GM19324 (cell line): ENCODE data around the gene MARCKSL1.
"Not testable (repeated sequence)": the region's sequence is repeated elsewhere in the genome, so short reads cannot be mapped to it uniquely, and the experiment has no call there.

Source experiments
- ATAC-seq: cut with Tn5 transposase; IDR thresholded peaks from one replicate; pipeline ENCODE4 v1.9.1; 2021; ENCODE audit warnings: mild to moderate bottlenecking, moderate library complexity; ENCODE audit not compliant: unreplicated experiment, low FRiP score

Gene MARCKSL1

DNA sequence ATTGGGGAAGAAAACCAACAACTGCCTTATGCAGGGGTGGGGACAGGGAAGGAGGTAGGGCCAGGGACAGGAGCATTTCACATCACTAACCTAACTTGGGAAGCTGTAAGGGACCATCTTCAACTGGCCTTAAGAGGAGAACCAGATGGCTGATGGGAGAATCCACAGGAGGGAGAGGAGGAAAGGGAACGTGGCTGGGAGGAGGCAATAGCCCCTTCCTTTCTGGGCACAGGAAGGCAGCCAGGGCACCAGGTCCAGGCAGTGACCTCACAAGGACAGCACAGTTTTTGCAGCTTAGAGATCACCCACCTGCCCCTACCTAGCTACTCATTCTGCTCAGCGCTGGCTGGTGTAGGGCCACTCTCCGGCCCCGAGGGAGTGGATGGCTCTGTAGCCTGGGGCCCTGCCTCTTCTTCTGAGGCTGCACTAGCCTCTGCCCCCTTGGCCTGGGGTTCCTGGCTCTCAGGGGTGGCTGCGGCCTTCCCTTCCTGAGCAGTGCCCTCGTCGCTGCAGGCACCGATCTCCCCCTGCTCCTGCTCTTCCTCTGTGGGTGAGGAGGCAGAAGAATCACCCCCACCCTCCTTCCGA is 1.7 kb downstream of the MARCKSL1 start:
- no peak for ATAC-seq

GRCh38 chr1:32333251-32333963 is 2.6 kb downstream of the MARCKSL1 start:
- ATAC-seq: no peak

- ATAC-seq: no peak
Measured at GRCh38 chr1:32332290-32333079, 3.5 kb downstream of the MARCKSL1 start.

DNA sequence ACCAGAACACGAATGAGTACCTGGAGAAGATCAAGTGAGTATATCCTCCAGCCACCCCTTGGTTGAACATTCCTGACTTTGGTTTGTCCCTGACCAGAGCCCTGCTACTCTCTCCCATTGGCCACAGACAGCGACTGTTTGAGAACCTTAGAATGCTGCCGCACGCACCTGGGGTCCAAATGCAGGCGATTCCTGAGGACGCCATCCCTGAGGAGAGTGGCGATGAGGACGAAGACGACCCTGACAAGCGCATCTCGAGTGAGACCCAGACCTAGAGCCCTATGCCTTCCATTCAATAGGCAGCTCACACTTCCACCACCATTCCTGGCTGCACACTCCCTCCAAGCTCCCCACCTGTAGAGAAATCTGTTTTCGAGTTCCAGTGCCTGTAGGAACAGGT is 4.5 kb downstream of the MARCKSL1 start:
- no peak for ATAC-seq

- no peak for ATAC-seq
Measured at GRCh38 chr1:32330558-32331151, 5.4 kb downstream of the MARCKSL1 start.

GRCh38 chr1:32329931-32330466 is 6.0 kb downstream of the MARCKSL1 start:
- ATAC-seq: no peak

- ATAC-seq: no peak
Measured at GRCh38 chr1:32327204-32327603, 8.8 kb downstream of the MARCKSL1 start.

DNA sequence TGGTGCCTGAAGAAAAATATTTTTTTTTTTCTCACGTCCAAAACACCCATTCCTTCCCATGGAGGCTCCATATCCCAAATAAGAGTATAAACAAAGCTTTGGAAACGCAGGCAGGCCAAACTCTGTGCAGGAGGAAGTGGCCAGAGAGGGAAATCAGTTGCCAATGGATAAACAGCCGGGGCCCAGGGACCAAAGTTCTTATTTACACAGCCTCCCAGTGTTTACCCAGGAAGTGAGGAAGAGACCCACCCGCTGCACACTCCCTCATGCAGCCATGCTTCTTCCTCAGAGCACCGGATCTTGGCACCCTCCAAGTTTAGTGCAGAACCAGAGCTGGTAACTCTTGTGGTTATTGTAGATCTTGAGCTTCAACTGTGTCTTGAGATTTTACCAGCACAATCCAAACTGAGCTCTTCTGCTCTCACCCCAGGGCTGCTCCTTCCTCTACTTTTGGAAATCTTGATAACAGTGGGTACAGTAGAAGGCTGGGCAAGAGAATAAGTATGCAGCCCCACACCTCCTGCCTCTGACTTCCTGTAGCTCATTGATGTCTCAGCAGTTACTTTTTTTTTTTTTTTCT is 14.2 kb downstream of the MARCKSL1 start:
- ATAC-seq: no peak

DNA sequence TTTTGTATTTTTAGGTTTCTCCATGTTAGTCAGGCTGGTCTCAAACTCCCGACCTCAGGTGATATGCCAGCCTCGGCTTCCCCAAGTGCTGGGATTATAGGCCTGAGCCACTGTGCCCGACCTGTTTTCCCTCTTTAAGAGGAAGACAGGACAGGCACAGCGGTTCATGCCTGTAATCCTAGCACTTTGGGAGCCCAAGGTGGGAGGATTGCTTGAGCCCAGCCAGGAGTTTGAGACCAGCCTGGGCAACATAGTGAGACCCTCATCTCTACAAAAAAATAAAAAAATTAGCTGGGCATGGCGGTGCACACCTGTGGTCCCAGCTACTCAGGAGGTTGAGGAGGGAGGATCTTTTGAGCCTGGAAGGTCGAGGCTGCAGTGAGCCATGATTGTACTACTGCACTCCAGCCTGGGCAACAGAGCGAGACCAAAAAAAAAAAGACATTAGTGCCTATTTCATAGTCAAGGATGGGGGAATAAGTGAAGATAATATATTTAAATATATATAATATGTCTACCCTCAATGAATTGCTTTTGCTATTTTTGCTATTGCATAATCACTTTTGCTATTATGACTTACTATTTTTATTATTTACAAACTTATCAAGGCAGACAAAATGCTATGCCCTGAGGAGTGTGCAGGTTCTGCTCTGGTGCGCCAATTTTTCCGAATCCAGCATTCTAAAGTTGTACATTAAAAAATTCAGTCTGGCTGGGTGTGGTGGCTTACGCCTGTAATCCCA is 17.7 kb downstream of the MARCKSL1 start:
- ATAC-seq: no peak

DNA sequence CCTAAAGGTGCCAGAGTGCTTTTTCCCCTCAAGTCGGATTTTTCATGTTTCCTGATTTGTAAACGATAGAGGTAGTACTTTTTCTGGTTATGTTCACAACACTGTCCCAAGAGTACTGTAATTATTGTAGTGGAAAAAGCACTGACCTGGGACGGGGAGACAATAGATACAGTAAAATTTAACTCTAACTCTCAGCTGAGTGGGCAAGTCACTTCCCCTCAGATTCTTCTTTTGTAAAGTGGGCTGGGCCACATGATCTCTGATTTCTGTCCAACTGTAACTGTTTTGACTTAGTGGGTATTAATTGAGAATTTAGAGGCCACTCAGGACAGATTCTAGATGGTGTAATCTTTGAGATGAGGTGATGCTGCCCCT is 19.1 kb downstream of the MARCKSL1 start:
- ATAC-seq: no peak

DNA sequence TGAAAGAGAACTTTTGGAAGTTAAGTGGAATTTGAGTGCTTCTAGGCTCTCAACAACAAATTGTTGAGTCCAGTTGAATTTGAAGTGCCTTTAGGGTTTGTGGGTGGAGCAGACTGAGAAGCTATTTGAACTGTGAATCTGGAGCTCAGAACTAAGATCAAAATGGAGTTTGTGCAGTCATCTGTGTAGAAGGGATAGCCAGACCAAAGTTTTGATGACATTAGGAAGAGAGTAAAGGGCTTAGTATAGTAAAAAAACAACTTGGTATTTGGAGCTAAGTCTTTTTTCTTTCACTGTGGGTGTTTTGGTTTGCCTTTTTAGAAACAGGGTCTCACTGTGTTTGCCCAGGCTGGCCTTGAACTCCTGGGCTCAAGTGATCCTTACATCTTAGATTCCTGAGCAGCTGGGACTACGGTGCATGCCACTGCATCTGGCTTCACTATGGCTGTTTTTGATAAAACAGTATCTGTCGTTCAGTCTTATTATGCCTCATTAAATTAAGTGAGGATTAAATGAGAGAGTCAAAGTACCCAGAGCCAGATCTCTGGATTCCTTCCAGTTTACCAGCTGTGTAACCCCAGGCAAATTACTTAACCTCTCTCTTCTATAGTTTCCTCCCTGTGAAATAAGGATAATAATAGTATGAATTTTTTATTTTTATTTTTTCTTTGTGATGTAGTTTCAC is 24.2 kb downstream of the MARCKSL1 start:
- ATAC-seq: no peak

DNA sequence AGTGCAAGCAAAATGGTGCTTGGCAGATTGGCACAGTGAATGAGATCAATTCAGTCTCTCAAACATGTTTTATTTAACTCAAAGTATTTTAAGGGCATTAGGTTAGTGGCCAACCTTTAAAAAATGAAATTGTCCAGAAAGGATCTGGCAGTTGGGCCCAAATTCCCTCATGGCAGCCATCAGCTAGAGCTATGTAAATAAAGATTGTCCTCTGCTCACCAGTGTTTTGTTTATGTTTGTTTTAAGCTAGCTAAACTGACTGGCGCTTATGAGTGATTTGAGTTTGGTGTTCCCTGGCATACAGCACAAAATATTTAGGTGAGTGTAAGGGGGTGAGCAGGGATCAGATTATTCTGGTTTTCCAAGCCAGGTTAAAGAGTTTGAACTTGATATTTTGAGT is 26.1 kb downstream of the MARCKSL1 start:
- ATAC-seq: no peak

DNA sequence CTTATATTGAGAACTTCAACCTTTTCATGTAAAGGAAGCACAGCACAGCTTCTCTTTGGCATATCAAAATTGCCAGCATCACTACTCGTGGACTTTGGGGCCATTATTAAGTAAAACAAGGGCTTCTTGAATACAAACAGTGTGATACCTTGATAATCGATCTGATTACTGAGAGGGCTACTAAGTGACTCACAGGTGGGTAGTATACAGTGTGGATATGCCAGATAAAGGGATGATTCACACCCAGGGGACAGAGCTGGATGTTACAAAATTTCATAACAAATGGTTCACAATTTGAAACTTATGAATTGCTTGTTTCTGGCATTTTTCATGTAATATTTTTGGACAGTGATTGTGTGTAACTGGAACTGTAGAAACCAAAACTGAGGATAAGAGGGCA is 28.7 kb downstream of the MARCKSL1 start:
- ATAC-seq: no peak

DNA sequence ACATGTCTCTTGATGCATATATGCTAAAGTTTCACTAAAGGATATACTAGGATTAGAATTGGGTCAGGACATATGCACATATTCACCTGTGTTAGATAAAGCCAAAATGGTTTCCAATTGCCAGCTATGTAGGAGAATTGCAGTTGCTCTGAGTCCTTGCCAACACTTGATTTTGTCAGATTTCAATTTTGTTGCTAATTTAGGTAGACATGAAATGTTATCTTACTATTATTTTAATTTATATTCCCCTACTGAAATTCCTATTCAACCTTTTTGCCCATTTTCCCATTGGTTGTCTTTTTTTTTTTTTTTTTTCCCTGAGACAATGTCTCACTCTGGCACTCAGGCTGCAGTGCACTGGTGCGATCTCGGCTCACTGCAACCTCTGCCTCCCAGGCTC is 30.7 kb downstream of the MARCKSL1 start:
- ATAC-seq: no peak

DNA sequence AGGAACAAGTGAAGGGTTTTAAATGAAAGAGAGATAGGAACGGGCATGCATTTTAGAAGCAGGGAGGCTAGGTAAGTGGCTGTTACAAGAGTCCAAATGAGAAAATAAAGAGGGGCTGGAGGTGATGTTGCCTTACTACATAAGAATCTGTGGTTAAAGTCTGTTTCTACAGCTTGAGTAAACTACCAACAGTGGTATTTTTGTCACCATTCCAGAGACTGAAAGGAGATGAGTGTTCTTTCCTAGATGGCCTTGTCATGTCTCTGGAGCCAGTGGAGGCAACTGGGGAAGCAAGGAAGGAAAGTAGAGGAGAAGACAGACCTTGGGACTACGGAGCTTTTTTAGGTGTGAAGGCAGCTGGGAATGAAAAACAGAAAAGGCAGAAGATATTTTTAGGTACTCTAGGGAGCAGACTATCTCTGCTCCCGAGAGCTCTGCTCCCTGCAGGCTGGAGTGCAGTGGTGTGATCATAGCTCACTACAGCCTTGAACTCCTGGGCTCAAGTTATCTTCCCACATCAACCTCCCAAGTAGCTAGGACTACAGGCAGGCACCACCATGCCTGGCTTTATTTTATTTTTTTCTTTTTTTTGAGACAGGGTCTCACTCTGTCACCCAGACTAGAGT is 31.9 kb downstream of the MARCKSL1 start:
- ATAC-seq: no peak

GRCh38 chr1:32303358-32303757 is 32.7 kb downstream of the MARCKSL1 start:
- ATAC-seq: no peak

DNA sequence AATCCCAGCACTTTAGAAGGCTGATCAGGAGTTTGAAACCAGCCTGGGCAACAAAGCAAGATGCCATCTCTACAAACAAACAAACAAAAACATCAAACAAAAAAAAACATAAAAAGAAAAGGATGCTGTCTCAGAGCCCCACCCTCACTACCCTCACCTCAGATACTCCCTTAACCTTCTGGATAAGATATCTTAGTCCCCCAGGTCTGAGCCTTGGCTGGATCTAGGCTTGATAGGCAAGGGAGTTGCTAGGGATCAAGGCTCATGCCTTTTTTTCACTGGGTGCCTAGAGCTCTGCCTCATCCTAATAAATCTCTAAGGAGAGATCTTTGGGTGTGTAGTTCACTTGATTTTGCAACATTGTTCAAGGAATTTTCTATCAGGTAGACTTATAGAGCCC is 36.7 kb downstream of the MARCKSL1 start:
- ATAC-seq: no peak

GRCh38 chr1:32298211-32298610 is 37.8 kb downstream of the MARCKSL1 start:
- not testable (repeated sequence) for ATAC-seq
